Measurements from ENCODE around the gene GNAO1. TPM values are rescaled to one million over a fixed set of nuclear protein-coding genes. Genes with fewer than 3 reads are reported as not detected.

GNAO1 gene
- total and polyA plus RNA-seq, 7 donors, result 0.69 to 67.0 (median 28.8) TPM

DNA sequence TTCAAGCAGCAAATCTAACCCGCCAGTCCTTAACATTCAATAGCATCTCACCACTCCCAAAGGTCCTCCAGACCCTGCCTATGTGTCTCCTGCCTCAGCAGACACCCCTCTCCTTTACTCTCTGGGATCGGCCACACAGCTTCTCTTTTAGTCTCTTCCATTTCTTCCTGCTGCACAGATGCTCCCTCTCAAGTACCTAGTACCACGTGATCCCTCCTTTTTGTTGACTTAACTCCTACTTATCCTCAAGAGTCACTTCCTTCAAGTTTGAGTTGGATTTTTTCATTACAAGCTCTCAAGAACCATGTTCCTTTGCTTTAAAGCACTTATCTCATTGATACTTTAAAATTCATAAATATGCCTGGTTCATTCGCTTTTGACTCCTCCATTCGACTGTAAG is 209.2 kb downstream of the GNAO1 start:
- Histone ChIP-seq H3K27ac (no peak overlapping the region), H3K4me3 (no peak overlapping the region), H3K27me3 (no peaks in the 10 kb centered on the region), H3K36me3 (peaks cover 31 to 69% (median 36%) of the 10 kb centered on the region in 4 donors), H3K4me1 (no peaks in the 10 kb centered on the region), H3K9me3 (no peaks in the 10 kb centered on the region)
- no peak for DNase-seq
- intact Hi-C loops (cut with DNase I), result no loop called here
- 77 to 80% methylated on average over 5 of the region's 5 CpGs for WGBS, 2 donors
- TF ChIP-seq EP300 (IDR thresholded peaks at IDR 0.05) (no peak), POLR2A (IDR thresholded peaks at IDR 0.05) (no peak), POLR2AphosphoS5 (IDR thresholded peaks at IDR 0.05) (no peak)
- TF ChIP-seq, protein P1, sequence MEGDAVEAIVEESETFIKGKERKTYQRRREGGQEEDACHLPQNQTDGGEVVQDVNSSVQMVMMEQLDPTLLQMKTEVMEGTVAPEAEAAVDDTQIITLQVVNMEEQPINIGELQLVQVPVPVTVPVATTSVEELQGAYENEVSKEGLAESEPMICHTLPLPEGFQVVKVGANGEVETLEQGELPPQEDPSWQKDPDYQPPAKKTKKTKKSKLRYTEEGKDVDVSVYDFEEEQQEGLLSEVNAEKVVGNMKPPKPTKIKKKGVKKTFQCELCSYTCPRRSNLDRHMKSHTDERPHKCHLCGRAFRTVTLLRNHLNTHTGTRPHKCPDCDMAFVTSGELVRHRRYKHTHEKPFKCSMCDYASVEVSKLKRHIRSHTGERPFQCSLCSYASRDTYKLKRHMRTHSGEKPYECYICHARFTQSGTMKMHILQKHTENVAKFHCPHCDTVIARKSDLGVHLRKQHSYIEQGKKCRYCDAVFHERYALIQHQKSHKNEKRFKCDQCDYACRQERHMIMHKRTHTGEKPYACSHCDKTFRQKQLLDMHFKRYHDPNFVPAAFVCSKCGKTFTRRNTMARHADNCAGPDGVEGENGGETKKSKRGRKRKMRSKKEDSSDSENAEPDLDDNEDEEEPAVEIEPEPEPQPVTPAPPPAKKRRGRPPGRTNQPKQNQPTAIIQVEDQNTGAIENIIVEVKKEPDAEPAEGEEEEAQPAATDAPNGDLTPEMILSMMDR (IDR thresholded peaks at IDR 0.05), result no peak

DNA sequence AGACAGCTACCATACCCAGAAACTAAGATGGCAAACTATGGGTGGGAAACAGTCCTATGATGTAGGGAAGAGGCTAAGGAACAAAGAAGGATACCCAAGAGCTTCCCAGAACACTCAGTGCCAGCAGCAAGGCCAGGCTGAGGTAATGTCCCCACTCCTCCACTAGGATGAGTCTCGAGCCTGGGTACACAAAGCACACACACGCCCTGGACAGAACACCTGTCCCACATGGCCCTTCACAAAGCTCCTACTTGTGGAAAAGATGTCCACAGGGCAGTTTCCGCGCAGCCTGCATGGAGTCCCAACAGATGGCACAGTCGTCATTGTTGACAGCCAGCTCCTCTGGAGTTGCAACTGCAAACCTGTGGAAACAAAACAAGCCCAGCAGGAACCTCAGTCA is 210.2 kb downstream of the GNAO1 start:
- DNase-seq, result no peak
- peaks cover 31 to 73% (median 36%) of the 10 kb centered on the region in 4 donors for H3K36me3 ChIP-seq
- H3K27me3 ChIP-seq, result no peaks in the 10 kb centered on the region
- 78 to 86% methylated on average over 5 of the region's 5 CpGs for WGBS, 2 donors
- no peaks in the 10 kb centered on the region for H3K4me1 ChIP-seq
- no peaks in the 10 kb centered on the region for H3K9me3 ChIP-seq
- H3K4me3 ChIP-seq, result no peak overlapping the region
- no peak for TF ChIP-seq EP300 (IDR thresholded peaks at IDR 0.05)
- no peak for TF ChIP-seq POLR2A (IDR thresholded peaks at IDR 0.05)
- no peak for TF ChIP-seq POLR2AphosphoS5 (IDR thresholded peaks at IDR 0.05)
- TF ChIP-seq, protein P1 (IDR thresholded peaks at IDR 0.05), result no peak
- H3K27ac ChIP-seq, result no peak overlapping the region
- intact Hi-C loops (cut with DNase I), result no loop called here

DNA sequence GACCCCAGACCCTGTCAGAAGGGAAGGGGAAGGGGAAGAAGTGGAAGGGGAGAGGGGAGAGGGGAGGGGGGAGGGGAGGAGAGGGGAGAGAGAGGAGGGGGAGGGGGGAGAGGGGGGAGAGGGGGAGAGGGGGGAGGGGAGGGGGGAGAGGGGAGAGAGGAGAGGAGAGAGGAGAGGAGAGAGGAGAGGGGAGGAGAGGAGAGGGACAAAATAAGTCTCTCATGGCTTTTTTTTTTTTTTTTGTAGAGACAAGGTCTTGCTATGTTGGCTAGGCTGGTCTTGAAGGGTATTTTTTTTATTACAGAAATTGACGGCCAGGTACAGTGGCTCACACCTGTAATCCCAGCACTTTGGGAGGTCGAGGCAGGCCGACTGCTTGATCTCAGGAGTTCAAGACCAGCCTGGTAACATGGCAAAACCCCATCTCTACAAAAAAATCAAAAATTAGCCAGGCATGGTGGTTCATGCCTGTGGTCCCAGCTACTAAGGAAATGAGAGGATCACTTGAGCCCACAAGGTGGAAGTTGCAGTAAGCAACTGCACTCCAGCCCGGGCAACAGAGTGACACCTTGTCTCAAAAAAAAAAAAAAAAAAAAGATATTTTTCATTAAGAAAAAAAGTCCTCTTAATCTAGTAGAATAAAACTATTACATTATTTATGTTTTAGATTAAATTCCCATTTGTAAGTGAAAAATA is 214.8 kb downstream of the GNAO1 start:
- no peaks in the 10 kb centered on the region for H3K4me1 ChIP-seq
- no peaks in the 10 kb centered on the region for H3K27me3 ChIP-seq
- intact Hi-C loops (cut with DNase I), result no loop called here
- H3K9me3 ChIP-seq, result no peaks in the 10 kb centered on the region
- WGBS, 2 donors, result 72 to 84% methylated on average over 4 of the region's 4 CpGs
- H3K27ac ChIP-seq, result no peak overlapping the region
- no peak for DNase-seq
- TF ChIP-seq POLR2A (IDR thresholded peaks at IDR 0.05), result no peak
- TF ChIP-seq, protein P1 (IDR thresholded peaks at IDR 0.05), result no peak
- no peak for TF ChIP-seq EP300 (IDR thresholded peaks at IDR 0.05)
- no peak for TF ChIP-seq POLR2AphosphoS5 (IDR thresholded peaks at IDR 0.05)
- peaks cover 18 to 85% (median 44%) of the 10 kb centered on the region in 4 donors for H3K36me3 ChIP-seq
- H3K4me3 ChIP-seq, result no peak overlapping the region

Small RNA genes lying within 50 kb of the gene (small RNA-seq; reads per million reads assigned to genes)
- 0 reads per million in 3 donors for gene MIR3935

Other genes with a start within 250 kb of the GNAO1 start
- gene AMFR, start 234.1 kb downstream of the GNAO1 start, total RNA-seq, result 100 to 1,000 TPM; 111 to 201 (median 149) TPM
- gene AMFR, start 234.1 kb downstream of the GNAO1 start, polyA plus RNA-seq, result 10 to 100 TPM; 22.4 to 60.0 (median 24.6) TPM